ENCODE measurements around the gene FBXO27. TPM values are rescaled to one million over a fixed set of nuclear protein-coding genes. Genes with fewer than 3 reads are reported as not detected.

FBXO27 gene
- total and polyA plus RNA-seq, 2 of the 8 experiments (the other 6 are each of a cell fraction or from before 2014, with no cell fraction given), result 10.9 to 25.5 TPM

- no peak overlapping the region for H3K18ac ChIP-seq (ENCODE audit: extremely low read depth, low read length)
- no peak overlapping the region for H3K23ac ChIP-seq (ENCODE audit: insufficient read length)
- CTCF ChIA-PET (ENCODE audit: partially characterized antibody), result interaction anchor here (0.6 kb wide), 1 partner anchor 35 kb away, joined by 3 read pairs; no protein-coding TSS in a partner anchor
- no peak overlapping the region for H3K9ac ChIP-seq (replicated peaks in 1 of 4; ENCODE audit: extremely low read depth in 1 of 4, low read depth in 3 of 4, low read length in 3 of 4)
- no peak overlapping the region for H4K91ac ChIP-seq (replicated peaks; ENCODE audit: insufficient read length, low read length)
- no peak overlapping the region for H4K8ac ChIP-seq (ENCODE audit: extremely low read depth, insufficient read depth, low read length)
- no peak overlapping the region for H2BK12ac ChIP-seq (ENCODE audit: low read depth, low read length)
- H2BK120ac ChIP-seq (replicated peaks; ENCODE audit: low read depth, low read length), result no peak overlapping the region
- no peak overlapping the region for H4K5ac ChIP-seq (ENCODE audit: insufficient read length, low read depth, low read length)
- H3K4me3 ChIP-seq (ENCODE audit: extremely low read depth in 1 of 4, insufficient read depth in 2 of 4, low read depth in 3 of 4, low read length in 4 of 4), result no peak overlapping the region
- H2AK5ac ChIP-seq (ENCODE audit: low read depth, low read length), result no peak overlapping the region
- POLR2A ChIA-PET (ENCODE audit: partially characterized antibody), result interaction anchor here (1.1 kb wide), 1 partner anchor 69 kb away, joined by 3 read pairs; no protein-coding TSS in a partner anchor
- no peak overlapping the region for H3K56ac ChIP-seq (replicated peaks; ENCODE audit: insufficient read length, low read depth, low read length)
- no peaks in the 10 kb centered on the region for H3K27me3 ChIP-seq (replicated peaks in 1 of 4; ENCODE audit: control insufficient read depth in 3 of 4, extremely low read depth in 1 of 4, insufficient read depth in 3 of 4, low read length in 3 of 4)
- no peaks in the 10 kb centered on the region; the same call in 1 of the 2 replicates for H3K79me1 ChIP-seq (ENCODE audit: low read depth, low read length)
- H3K23me2 ChIP-seq (ENCODE audit: low read depth, low read length), result no peaks in the 10 kb centered on the region
- H3K9me3 ChIP-seq (ENCODE audit: insufficient read depth in 2 of 2, low read depth in 1 of 2, low read length in 1 of 2), result no peaks in the 10 kb centered on the region
- H3K4ac ChIP-seq (replicated peaks; ENCODE audit: insufficient read length, low read depth, low read length), result no peak overlapping the region
- DNase-seq (ENCODE audit: low read depth in 1 of 2, low spot score in 2 of 2) (no peak), FAIRE-seq (no peak)
- WGBS, 2 experiments (ENCODE audit: extremely low coverage in 1 of 2, insufficient coverage in 1 of 2, insufficient read length in 1 of 2, insufficient replicate concordance in 2 of 2, low coverage in 1 of 2, low lambda C conversion rate in 2 of 2, missing lambda C conversion rate in 1 of 2), result 85% methylated on average over 7 of the region's 7 CpGs; no CpG with 5 or more reads in 1 of the 2 experiments
- H4K20me1 ChIP-seq (replicated peaks in 1 of 2; ENCODE audit: control insufficient read depth in 1 of 2, insufficient read depth in 2 of 2, low read length in 2 of 2), result no peaks in the 10 kb centered on the region
- H3K36me3 ChIP-seq (ENCODE audit: control insufficient read depth in 2 of 4, insufficient read depth in 4 of 4, low read length in 3 of 4), result no peaks in the 10 kb centered on the region
- no peak overlapping the region for H2BK15ac ChIP-seq (ENCODE audit: low read length)
- no peaks in the 10 kb centered on the region for H3K4me1 ChIP-seq (replicated peaks in 1 of 4; ENCODE audit: control insufficient read depth in 3 of 4, insufficient read depth in 4 of 4, low read length in 3 of 4)
- no peaks in the 10 kb centered on the region for H3K79me2 ChIP-seq (ENCODE audit: control insufficient read depth in 1 of 2, insufficient read depth in 2 of 2, low read length in 2 of 2)
- no peak overlapping the region for H3K4me2 ChIP-seq (ENCODE audit: insufficient read depth in 1 of 2, low read depth in 2 of 2, low read length in 2 of 2)
- no peak overlapping the region for H3K14ac ChIP-seq (ENCODE audit: insufficient read length)
- H3K27ac ChIP-seq (ENCODE audit: low read depth, low read length), result no peak overlapping the region
- H2BK5ac ChIP-seq (ENCODE audit: low read depth, low read length), result no peak overlapping the region
- H2BK20ac ChIP-seq (ENCODE audit: low read length), result no peak overlapping the region
- H2AFZ ChIP-seq (ENCODE audit: low read length), result no peak overlapping the region
- TF ChIP-seq KDM1A (IDR thresholded peaks at IDR 0.05; ENCODE audit: borderline replicate concordance, low read length) (no peak), BCL11A (IDR thresholded peaks at IDR 0.05; ENCODE audit: low read depth in 2 of 2, low read length in 2 of 2) (no peak), SIN3A (conservative IDR thresholded peaks at IDR 0.05 in 1 of 2, IDR thresholded peaks at IDR 0.05 in 1 of 2; ENCODE audit: low read depth in 1 of 2, low read length in 2 of 2) (no peak), SP1 (IDR thresholded peaks at IDR 0.05; ENCODE audit: low read depth, low read length) (no peak), RAD21 (IDR thresholded peaks at IDR 0.05 in 1 of 2, conservative IDR thresholded peaks at IDR 0.05 in 1 of 2; ENCODE audit: low read depth in 2 of 2, low read length in 2 of 2) (no peak), CHD1 (IDR thresholded peaks at IDR 0.05; ENCODE audit: low read depth, low read length) (no peak), KDM5A (IDR thresholded peaks at IDR 0.05; ENCODE audit: low read length) (no peak), EGR1 (IDR thresholded peaks at IDR 0.05; ENCODE audit: borderline replicate concordance, low read depth, low read length) (no peak), SRF (IDR thresholded peaks at IDR 0.05; ENCODE audit: low read depth, low read length) (no peak)
- TF ChIP-seq, protein P1, sequence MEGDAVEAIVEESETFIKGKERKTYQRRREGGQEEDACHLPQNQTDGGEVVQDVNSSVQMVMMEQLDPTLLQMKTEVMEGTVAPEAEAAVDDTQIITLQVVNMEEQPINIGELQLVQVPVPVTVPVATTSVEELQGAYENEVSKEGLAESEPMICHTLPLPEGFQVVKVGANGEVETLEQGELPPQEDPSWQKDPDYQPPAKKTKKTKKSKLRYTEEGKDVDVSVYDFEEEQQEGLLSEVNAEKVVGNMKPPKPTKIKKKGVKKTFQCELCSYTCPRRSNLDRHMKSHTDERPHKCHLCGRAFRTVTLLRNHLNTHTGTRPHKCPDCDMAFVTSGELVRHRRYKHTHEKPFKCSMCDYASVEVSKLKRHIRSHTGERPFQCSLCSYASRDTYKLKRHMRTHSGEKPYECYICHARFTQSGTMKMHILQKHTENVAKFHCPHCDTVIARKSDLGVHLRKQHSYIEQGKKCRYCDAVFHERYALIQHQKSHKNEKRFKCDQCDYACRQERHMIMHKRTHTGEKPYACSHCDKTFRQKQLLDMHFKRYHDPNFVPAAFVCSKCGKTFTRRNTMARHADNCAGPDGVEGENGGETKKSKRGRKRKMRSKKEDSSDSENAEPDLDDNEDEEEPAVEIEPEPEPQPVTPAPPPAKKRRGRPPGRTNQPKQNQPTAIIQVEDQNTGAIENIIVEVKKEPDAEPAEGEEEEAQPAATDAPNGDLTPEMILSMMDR (IDR thresholded peaks at IDR 0.05; ENCODE audit: control extremely low read depth in 1 of 3, insufficient read depth in 1 of 3, low read depth in 1 of 3, low read length in 3 of 3), result no peak
- TF ChIP-seq, protein P2, sequence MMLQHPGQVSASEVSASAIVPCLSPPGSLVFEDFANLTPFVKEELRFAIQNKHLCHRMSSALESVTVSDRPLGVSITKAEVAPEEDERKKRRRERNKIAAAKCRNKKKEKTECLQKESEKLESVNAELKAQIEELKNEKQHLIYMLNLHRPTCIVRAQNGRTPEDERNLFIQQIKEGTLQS (IDR thresholded peaks at IDR 0.05; ENCODE audit: insufficient read depth, low read depth, low read length), result no peak
Measured at GRCh38 chr19:39001041-39001440, 31.3 kb downstream of the FBXO27 start.

Measured in H1 (cell line).